Astrocyte (in vitro differentiated cells and primary cell): ENCODE data around the gene CD180.

Experiments used
- CTCF ChIP-seq: IDR thresholded peaks from 2 replicates; pipeline ENCODE4 v1.5.1; 2011; ENCODE audit warnings: low read depth, mild to moderate bottlenecking, inconsistent platforms, low read length, moderate library complexity; ENCODE audit not compliant: insufficient read depth
- EZH2 ChIP-seq: IDR thresholded peaks from 2 replicates; pipeline ENCODE4 v1.6.1; 2012; ENCODE audit warnings: mild to moderate bottlenecking, low read length, inconsistent platforms; ENCODE audit not compliant: insufficient read depth

- no peak for TF ChIP-seq CTCF
- TF ChIP-seq EZH2: no peak
Observed at GRCh38 chr5:67243944-67244343, 47.3 kb upstream of the CD180 start.
